HS-27A (cell line): ENCODE data around the gene CD48.

Experiments used
- DNase-seq: peaks from one replicate; pipeline ENCODE4 v3.0.0-alpha.2; 2012; ENCODE audit warnings: low read depth, missing footprints

Gene CD48

GRCh38 chr1:160631983-160632625, 79.5 kb downstream of the CD48 start:
- DNase-seq: no peak

GRCh38 chr1:160630523-160631451, 80.8 kb downstream of the CD48 start:
- no peak for DNase-seq

GRCh38 chr1:160629286-160630210, 82.1 kb downstream of the CD48 start:
- DNase-seq: no peak

- DNase-seq: no peak
Observed at GRCh38 chr1:160628799-160629263, 82.8 kb downstream of the CD48 start.
